H9 (cell line): ENCODE data around the gene DUOX1. TPM values are rescaled to one million over a fixed set of nuclear protein-coding genes. Genes with fewer than 3 reads are reported as not detected.

Experiments
- DNase-seq: peaks from one replicate; pipeline ENCODE4 v3.0.0-alpha.2; 2017
- H2AFZ ChIP-seq: one replicate; pipeline ENCODE4 v1.6.1; 2013; ENCODE audit warnings: mild to moderate bottlenecking, low read length, control low read depth, moderate library complexity
- H2AK5ac ChIP-seq: 2 replicates; pipeline ENCODE4 v1.6.1; 2013; ENCODE audit warnings: low read length, control low read depth, mixed read lengths; ENCODE audit not compliant: insufficient read length
- H2BK120ac ChIP-seq: one replicate; pipeline ENCODE4 v1.6.1; 2013; ENCODE audit warnings: low read depth, mild to moderate bottlenecking, low read length, control low read depth, inconsistent platforms; ENCODE audit not compliant: poor library complexity, severe bottlenecking
- H2BK12ac ChIP-seq: 2 replicates; pipeline ENCODE4 v1.6.1; 2013; ENCODE audit warnings: low read length, control low read depth, mixed read lengths, low read depth; ENCODE audit not compliant: insufficient read length
- H2BK15ac ChIP-seq: 2 replicates; pipeline ENCODE4 v1.6.1; 2013; ENCODE audit warnings: low read depth, low read length, control low read depth
- H2BK20ac ChIP-seq: one replicate; pipeline ENCODE4 v1.6.1; 2013; ENCODE audit warnings: low read depth, mild to moderate bottlenecking, low read length, control low read depth, inconsistent platforms; ENCODE audit not compliant: poor library complexity, severe bottlenecking
- H2BK5ac ChIP-seq: 2 replicates; pipeline ENCODE4 v1.6.1; 2013; ENCODE audit warnings: low read length, control low read depth, mixed read lengths; ENCODE audit not compliant: insufficient read length
- H3K14ac ChIP-seq: 2 replicates; pipeline ENCODE4 v1.6.1; 2013; ENCODE audit warnings: low read length, control low read depth; ENCODE audit not compliant: insufficient read depth
- H3K18ac ChIP-seq: 2 replicates; pipeline ENCODE4 v1.6.1; 2013; ENCODE audit warnings: low read depth, mild to moderate bottlenecking, mixed read lengths, low read length, control low read depth; ENCODE audit not compliant: insufficient read length
- H3K23ac ChIP-seq: 2 replicates; pipeline ENCODE4 v1.6.1; 2013; ENCODE audit warnings: low read length, control low read depth, mixed read lengths, low read depth; ENCODE audit not compliant: insufficient read length
- H3K23me2 ChIP-seq: 2 replicates; pipeline ENCODE4 v1.6.1; 2013; ENCODE audit warnings: low read depth, mild to moderate bottlenecking, mixed read lengths, low read length, control low read depth; ENCODE audit not compliant: insufficient read length, poor library complexity, severe bottlenecking
- H3K27ac ChIP-seq: 2 replicates; pipeline ENCODE4 v1.5.1; 2013; ENCODE audit warnings: low read length, control low read depth, mixed read lengths, low read depth; ENCODE audit not compliant: insufficient read length
- H3K27me3 ChIP-seq: 2 replicates; pipeline ENCODE4 v1.6.1; 2013; ENCODE audit warnings: low read length, control low read depth, inconsistent platforms; ENCODE audit not compliant: insufficient read depth
- H3K4ac ChIP-seq: 2 replicates; pipeline ENCODE4 v1.6.1; 2013; ENCODE audit warnings: low read depth, mild to moderate bottlenecking, control low read depth, inconsistent platforms, low read length, moderate library complexity
- H3K4me1 ChIP-seq: 2 replicates; pipeline ENCODE4 v1.6.1; 2013; ENCODE audit warnings: low read length, control low read depth, inconsistent platforms; ENCODE audit not compliant: insufficient read depth
- H3K4me2 ChIP-seq: 2 replicates; pipeline ENCODE4 v1.6.1; 2013; ENCODE audit warnings: low read length, control low read depth, mixed read lengths; ENCODE audit not compliant: insufficient read length, insufficient read depth
- H3K56ac ChIP-seq: 2 replicates; pipeline ENCODE4 v1.6.1; 2013; ENCODE audit warnings: low read depth, mild to moderate bottlenecking, mixed read lengths, low read length, control low read depth; ENCODE audit not compliant: insufficient read length
- H3K79me1 ChIP-seq: 2 replicates; pipeline ENCODE4 v1.6.1; 2013; ENCODE audit warnings: low read depth, mild to moderate bottlenecking, moderate library complexity, low read length, control low read depth, inconsistent platforms; ENCODE audit not compliant: insufficient read depth, poor library complexity, severe bottlenecking
- H3K79me2 ChIP-seq: 2 replicates; pipeline ENCODE4 v1.6.1; 2013; ENCODE audit warnings: low read length, control low read depth, inconsistent platforms; ENCODE audit not compliant: insufficient read depth
- H3K9ac ChIP-seq: 2 replicates; pipeline ENCODE4 v1.6.1; 2013; ENCODE audit warnings: low read length, control low read depth, mixed read lengths; ENCODE audit not compliant: insufficient read length; ENCODE audit errors: extremely low read depth
- H3K9me3 ChIP-seq: one replicate; pipeline ENCODE4 v1.6.1; 2013; ENCODE audit warnings: low read depth, low read length, inconsistent platforms; ENCODE audit not compliant: control insufficient read depth
- H3T11ph ChIP-seq: one replicate; pipeline ENCODE4 v1.6.1; 2013; ENCODE audit warnings: mild to moderate bottlenecking, low read length, control low read depth, inconsistent platforms
- H4K20me1 ChIP-seq: one replicate; pipeline ENCODE4 v1.6.1; 2013; ENCODE audit not compliant: control insufficient read depth, insufficient read length, insufficient read depth
- H4K5ac ChIP-seq: 2 replicates; pipeline ENCODE4 v1.6.1; 2013; ENCODE audit warnings: low read depth, mild to moderate bottlenecking, mixed read lengths, low read length, control low read depth; ENCODE audit not compliant: insufficient read length
- H4K8ac ChIP-seq: replicated peaks from 2 replicates; pipeline ENCODE4 v1.6.1; 2013; ENCODE audit warnings: low read length, control low read depth, mixed read lengths, low read depth; ENCODE audit not compliant: insufficient read length
- H4K91ac ChIP-seq: 2 replicates; pipeline ENCODE4 v1.6.1; 2013; ENCODE audit warnings: low read depth, mild to moderate bottlenecking, moderate library complexity, mixed read lengths, low read length, control low read depth; ENCODE audit not compliant: insufficient read length
- H3K27ac Mint-ChIP-seq, 3 experiments: 2 replicates in 2 of 3; 3 replicates in 1 of 3; pipeline ENCODE4 v1.8.0; 2020 to 2021; ENCODE audit warnings: mixed read lengths in 3 of 3, mild to moderate bottlenecking in 1 of 3, moderate library complexity in 1 of 3
- H3K27me3 Mint-ChIP-seq: 2 replicates; pipeline ENCODE4 v1.8.0; 2021; ENCODE audit warnings: low read depth, mild to moderate bottlenecking, moderate library complexity, mixed read lengths
- H3K36me3 Mint-ChIP-seq, 3 experiments: 2 replicates in 2 of 3; 3 replicates in 1 of 3; pipeline ENCODE4 v1.8.0; 2020 to 2021; ENCODE audit warnings: low read depth in 3 of 3, mixed read lengths in 3 of 3; ENCODE audit not compliant: insufficient read depth in 1 of 3
- H3K4me1 Mint-ChIP-seq, 2 experiments: 2 replicates each; pipeline ENCODE4 v1.8.0; 2020; ENCODE audit warnings: mixed read lengths in 2 of 2
- H3K4me3 Mint-ChIP-seq, 2 experiments: 2 replicates in 1 of 2; 3 replicates in 1 of 2; pipeline ENCODE4 v1.8.0; 2020 to 2021; ENCODE audit warnings: mild to moderate bottlenecking in 2 of 2, mixed read lengths in 2 of 2, moderate library complexity in 1 of 2
- H3K9me3 Mint-ChIP-seq, 2 experiments: 2 replicates in 1 of 2; 3 replicates in 1 of 2; pipeline ENCODE4 v1.8.0; 2020; ENCODE audit warnings: mild to moderate bottlenecking in 2 of 2, mixed read lengths in 2 of 2, moderate library complexity in 1 of 2
- WGBS: extraction: QIAGEN DNeasy Blood & Tissue Kit; methylation state at CpG from one replicate; pipeline ENCODE4 v1.1.7; 2013; ENCODE audit warnings: missing lambda C conversion rate, low lambda C conversion rate, mixed read lengths; ENCODE audit not compliant: insufficient read length; ENCODE audit errors: extremely low coverage; 5-methylcytosine and 5-hydroxymethylcytosine counted together
- total RNA-seq: library from RNA; stranded (reverse); gene quantifications from 2 replicates; pipeline ENCODE4 v1.2.1, GENCODE V29; 2021
- TF ChIP-seq, protein P1 (sequence below): fragments of 200-600 bp; sonication (generic); conservative IDR thresholded peaks from 3 replicates; pipeline ENCODE4 v1.8.0; 2021; ENCODE audit warnings: antibody characterized with exemption, mild to moderate bottlenecking

The DUOX1 gene
- total RNA-seq, 1 experiment from 2014 or later, result 2.6 TPM

DNA sequence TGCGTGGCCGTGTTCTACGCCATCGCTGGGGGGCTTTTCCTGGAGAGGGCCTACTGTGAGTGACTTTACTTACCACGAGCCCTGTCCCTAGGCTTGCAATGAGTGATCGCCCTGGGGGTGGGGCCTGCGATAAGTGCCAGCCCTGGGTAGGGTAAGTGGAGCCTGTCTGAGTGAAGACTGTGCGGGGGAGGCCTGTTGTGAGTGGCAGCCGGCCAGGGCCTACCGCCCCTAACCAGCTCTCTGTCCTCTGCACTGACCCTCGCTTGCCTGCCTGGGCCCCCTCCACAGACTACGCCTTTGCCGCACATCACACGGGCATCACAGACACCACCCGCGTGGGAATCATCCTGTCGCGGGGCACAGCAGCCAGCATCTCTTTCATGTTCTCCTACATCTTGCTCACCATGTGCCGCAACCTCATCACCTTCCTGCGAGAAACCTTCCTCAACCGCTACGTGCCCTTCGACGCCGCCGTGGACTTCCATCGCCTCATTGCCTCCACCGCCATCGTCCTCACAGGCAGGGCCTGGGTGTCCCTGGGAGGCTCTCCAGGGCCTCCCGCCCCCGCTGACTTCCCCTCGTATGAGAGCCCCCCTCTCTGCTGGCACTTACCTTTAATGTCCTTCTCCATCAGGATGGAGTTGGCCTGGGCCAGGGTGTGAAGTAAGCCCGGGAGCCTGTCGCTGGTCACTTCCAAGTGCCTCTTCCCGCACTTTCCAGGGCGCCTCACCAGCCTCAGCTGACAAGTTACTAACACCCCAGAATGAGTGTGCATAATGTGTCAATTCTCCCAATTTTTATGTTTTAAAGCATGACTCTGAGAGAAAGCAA, 22.4 kb downstream of the DUOX1 start:
- Histone ChIP-seq H3T11ph (no peak overlapping the region), H2BK15ac (no peak overlapping the region), H2BK12ac (no peak overlapping the region), H3K4me1 (no peaks in the 10 kb centered on the region), H3K23ac (no peak overlapping the region), H4K91ac (no peak overlapping the region), H2AFZ (no peak overlapping the region), H2AK5ac (no peak overlapping the region), H3K56ac (no peak overlapping the region), H4K5ac (no peak overlapping the region), H3K14ac (no peak overlapping the region; the same call in 1 of the 2 replicates), H3K79me2 (no peaks in the 10 kb centered on the region), H4K8ac (no peak overlapping the region), H3K27me3 (no peaks in the 10 kb centered on the region), H2BK5ac (no peak overlapping the region), H3K79me1 (no peaks in the 10 kb centered on the region), H4K20me1 (no peaks in the 10 kb centered on the region), H3K27ac (no peak overlapping the region), H3K23me2 (no peaks in the 10 kb centered on the region), H3K4me2 (no peak overlapping the region), H2BK120ac (no peak overlapping the region), H3K18ac (no peak overlapping the region), H3K9ac (no peak overlapping the region), H3K4ac (no peak overlapping the region), H2BK20ac (no peak overlapping the region), H3K9me3 (no peaks in the 10 kb centered on the region)
- DNase-seq, result no peak
- no peak overlapping the region; a peak in 1 of 5 replicates for H3K4me3 Mint-ChIP-seq
- peaks cover 12 to 13% of the 10 kb centered on the region in 2 experiments for H3K4me1 Mint-ChIP-seq
- no peak overlapping the region for H3K27ac Mint-ChIP-seq
- H3K9me3 Mint-ChIP-seq, result no peaks in the 10 kb centered on the region
- no CpG with 5 or more reads among the region's 36 CpGs for WGBS
- H3K27me3 Mint-ChIP-seq, result peaks cover 18% of the 10 kb centered on the region
- no peaks in the 10 kb centered on the region for H3K36me3 Mint-ChIP-seq
- TF ChIP-seq, protein P1, sequence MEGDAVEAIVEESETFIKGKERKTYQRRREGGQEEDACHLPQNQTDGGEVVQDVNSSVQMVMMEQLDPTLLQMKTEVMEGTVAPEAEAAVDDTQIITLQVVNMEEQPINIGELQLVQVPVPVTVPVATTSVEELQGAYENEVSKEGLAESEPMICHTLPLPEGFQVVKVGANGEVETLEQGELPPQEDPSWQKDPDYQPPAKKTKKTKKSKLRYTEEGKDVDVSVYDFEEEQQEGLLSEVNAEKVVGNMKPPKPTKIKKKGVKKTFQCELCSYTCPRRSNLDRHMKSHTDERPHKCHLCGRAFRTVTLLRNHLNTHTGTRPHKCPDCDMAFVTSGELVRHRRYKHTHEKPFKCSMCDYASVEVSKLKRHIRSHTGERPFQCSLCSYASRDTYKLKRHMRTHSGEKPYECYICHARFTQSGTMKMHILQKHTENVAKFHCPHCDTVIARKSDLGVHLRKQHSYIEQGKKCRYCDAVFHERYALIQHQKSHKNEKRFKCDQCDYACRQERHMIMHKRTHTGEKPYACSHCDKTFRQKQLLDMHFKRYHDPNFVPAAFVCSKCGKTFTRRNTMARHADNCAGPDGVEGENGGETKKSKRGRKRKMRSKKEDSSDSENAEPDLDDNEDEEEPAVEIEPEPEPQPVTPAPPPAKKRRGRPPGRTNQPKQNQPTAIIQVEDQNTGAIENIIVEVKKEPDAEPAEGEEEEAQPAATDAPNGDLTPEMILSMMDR, result no peak
